ENCODE measurements around the gene RASGRP4. TPM values are rescaled to one million over a fixed set of nuclear protein-coding genes. Genes with fewer than 3 reads are reported as not detected.
A peak's percentile ranks its signal among the peaks of the same experiment; 100 is the strongest.

The RASGRP4 gene
- total RNA-seq, 1 donor from 2014 or later, result 8.1 TPM

DNA sequence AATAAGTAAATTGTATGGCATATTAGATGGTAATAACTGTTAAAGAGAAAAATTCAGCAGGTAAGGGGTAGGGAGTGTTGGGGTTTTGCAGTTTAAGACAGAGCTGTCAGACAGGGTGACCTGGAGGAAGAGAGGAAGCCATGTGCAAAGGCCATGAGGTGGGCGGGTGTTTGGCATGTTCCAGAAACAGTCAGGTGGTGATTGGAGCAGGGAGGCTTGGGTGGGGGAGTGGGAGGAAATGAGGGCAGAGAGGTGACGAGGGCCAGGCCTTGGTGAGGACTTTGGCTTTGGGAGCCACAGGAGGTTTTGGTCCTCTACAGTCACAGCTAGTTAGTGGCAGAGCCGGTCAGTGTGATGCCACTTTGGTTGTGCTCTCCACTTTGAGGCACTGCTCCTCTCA lies 27.6 kb upstream of the RASGRP4 start:
- H3K4me3 Mint-ChIP-seq (ENCODE audit: unreplicated experiment), result no peak overlapping the region
- DNase-seq (ENCODE audit: low spot score), result no peak
- H3K4me1 Mint-ChIP-seq (ENCODE audit: unreplicated experiment), result no peaks in the 10 kb centered on the region
- H3K36me3 Mint-ChIP-seq (ENCODE audit: low read depth, unreplicated experiment), result peaks cover 19% of the 10 kb centered on the region
- TF ChIP-seq, protein P1, sequence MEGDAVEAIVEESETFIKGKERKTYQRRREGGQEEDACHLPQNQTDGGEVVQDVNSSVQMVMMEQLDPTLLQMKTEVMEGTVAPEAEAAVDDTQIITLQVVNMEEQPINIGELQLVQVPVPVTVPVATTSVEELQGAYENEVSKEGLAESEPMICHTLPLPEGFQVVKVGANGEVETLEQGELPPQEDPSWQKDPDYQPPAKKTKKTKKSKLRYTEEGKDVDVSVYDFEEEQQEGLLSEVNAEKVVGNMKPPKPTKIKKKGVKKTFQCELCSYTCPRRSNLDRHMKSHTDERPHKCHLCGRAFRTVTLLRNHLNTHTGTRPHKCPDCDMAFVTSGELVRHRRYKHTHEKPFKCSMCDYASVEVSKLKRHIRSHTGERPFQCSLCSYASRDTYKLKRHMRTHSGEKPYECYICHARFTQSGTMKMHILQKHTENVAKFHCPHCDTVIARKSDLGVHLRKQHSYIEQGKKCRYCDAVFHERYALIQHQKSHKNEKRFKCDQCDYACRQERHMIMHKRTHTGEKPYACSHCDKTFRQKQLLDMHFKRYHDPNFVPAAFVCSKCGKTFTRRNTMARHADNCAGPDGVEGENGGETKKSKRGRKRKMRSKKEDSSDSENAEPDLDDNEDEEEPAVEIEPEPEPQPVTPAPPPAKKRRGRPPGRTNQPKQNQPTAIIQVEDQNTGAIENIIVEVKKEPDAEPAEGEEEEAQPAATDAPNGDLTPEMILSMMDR (IDR thresholded peaks at IDR 0.05; ENCODE audit: unreplicated experiment), result no peak
- peaks cover 14% of the 10 kb centered on the region for H3K27me3 Mint-ChIP-seq (ENCODE audit: unreplicated experiment)
- H3K9me3 Mint-ChIP-seq (ENCODE audit: unreplicated experiment), result no peaks in the 10 kb centered on the region
- no peak overlapping the region for H3K27ac Mint-ChIP-seq (ENCODE audit: unreplicated experiment)

DNA sequence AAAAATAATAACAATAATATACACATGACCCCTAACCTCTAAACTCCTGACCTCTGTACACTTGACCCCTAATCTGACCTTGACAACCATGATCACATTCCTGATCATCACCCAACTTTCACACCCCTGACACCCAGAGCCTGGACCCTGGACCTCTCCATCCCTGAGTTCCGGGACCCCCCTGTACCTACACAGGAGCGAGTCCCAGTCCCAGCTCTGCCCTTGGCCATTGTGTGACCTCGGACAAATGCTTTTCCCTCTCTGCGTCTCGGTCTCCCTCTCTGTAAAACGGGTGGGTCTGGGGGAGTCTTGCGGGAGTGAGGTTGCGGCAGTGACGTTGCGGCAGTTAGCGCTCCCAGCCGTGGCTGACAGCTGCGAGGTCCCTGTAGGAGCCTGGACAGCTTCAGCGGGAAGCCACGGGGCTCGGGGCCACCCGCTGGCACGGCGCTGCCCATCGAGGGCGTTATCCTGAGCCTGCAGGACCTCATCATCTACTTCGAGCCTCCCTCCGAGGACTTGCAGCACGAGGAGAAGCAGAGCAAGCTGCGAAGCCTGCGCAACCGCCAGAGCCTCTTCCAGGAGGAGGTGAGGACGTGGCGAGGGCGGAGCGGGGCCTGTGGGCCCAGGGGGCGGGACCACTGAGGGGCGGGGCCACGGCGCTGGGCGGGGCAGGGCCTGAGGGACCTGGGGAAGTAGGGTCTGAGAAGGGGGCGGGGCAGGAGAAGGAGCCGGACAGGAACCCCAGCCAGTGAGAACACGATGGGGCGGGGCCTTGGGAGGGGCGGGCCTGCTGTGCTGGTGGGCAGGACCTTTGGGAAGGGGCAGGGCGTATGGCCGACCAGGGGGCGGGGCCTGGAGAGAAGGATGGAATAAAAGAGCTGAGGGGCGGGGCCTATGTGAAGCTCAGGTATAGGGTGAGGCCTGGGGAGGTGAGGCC lies 26.7 kb upstream of the RASGRP4 start:
- Mint-ChIP-seq H3K36me3 (ENCODE audit: low read depth, unreplicated experiment) (peaks cover 16% of the 10 kb centered on the region), H3K4me3 (ENCODE audit: unreplicated experiment) (no peak overlapping the region), H3K27me3 (ENCODE audit: unreplicated experiment) (peaks cover 14% of the 10 kb centered on the region), H3K27ac (ENCODE audit: unreplicated experiment) (no peak overlapping the region), H3K9me3 (ENCODE audit: unreplicated experiment) (no peaks in the 10 kb centered on the region), H3K4me1 (ENCODE audit: unreplicated experiment) (no peaks in the 10 kb centered on the region)
- DNase-seq (ENCODE audit: low spot score), result peak; percentile 16
- TF ChIP-seq, protein P1 (IDR thresholded peaks at IDR 0.05; ENCODE audit: unreplicated experiment), result no peak

GRCh38 chr19:38451629-38452028 lies 25.6 kb upstream of the RASGRP4 start:
- TF ChIP-seq, protein P1 (IDR thresholded peaks at IDR 0.05; ENCODE audit: unreplicated experiment), result no peak
- H3K4me3 Mint-ChIP-seq (ENCODE audit: unreplicated experiment), result no peak overlapping the region
- H3K36me3 Mint-ChIP-seq (ENCODE audit: low read depth, unreplicated experiment), result peaks cover 16% of the 10 kb centered on the region
- H3K4me1 Mint-ChIP-seq (ENCODE audit: unreplicated experiment), result no peaks in the 10 kb centered on the region
- DNase-seq (ENCODE audit: low spot score), result no peak
- H3K9me3 Mint-ChIP-seq (ENCODE audit: unreplicated experiment), result no peaks in the 10 kb centered on the region
- no peak overlapping the region for H3K27ac Mint-ChIP-seq (ENCODE audit: unreplicated experiment)
- H3K27me3 Mint-ChIP-seq (ENCODE audit: unreplicated experiment), result peaks cover 10% of the 10 kb centered on the region

- Mint-ChIP-seq H3K27ac (ENCODE audit: unreplicated experiment) (no peak overlapping the region), H3K9me3 (ENCODE audit: unreplicated experiment) (no peaks in the 10 kb centered on the region), H3K27me3 (ENCODE audit: unreplicated experiment) (peaks cover 10% of the 10 kb centered on the region), H3K36me3 (ENCODE audit: low read depth, unreplicated experiment) (peaks cover 16% of the 10 kb centered on the region), H3K4me1 (ENCODE audit: unreplicated experiment) (no peaks in the 10 kb centered on the region), H3K4me3 (ENCODE audit: unreplicated experiment) (no peak overlapping the region)
- TF ChIP-seq, protein P1 (IDR thresholded peaks at IDR 0.05; ENCODE audit: unreplicated experiment), result no peak
- DNase-seq (ENCODE audit: low spot score), result no peak
These were observed 25.0 kb upstream of the RASGRP4 start for GRCh38 chr19:38451036-38451435.

DNA sequence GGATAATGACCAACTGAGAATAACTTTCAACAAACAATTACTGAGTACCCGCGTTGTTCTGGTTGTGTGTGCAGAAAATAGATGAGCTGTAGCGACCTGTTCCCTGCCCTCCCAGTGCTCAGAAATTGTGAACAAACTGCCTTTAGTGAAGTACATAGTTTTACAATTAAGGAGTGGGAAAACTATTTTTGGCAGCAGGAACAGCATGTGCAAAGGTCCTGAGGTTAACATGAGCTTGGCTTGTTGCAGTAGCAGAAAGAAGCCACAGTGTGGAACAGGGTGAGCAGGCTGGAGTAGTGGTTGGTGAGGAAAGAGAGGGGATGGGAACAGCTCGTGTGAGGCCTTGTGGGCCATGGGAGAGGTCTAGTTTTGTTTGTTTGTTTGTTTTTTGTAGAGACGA lies 23.5 kb upstream of the RASGRP4 start:
- Mint-ChIP-seq H3K4me1 (ENCODE audit: unreplicated experiment) (no peaks in the 10 kb centered on the region), H3K9me3 (ENCODE audit: unreplicated experiment) (no peaks in the 10 kb centered on the region), H3K27me3 (ENCODE audit: unreplicated experiment) (peaks cover 15% of the 10 kb centered on the region), H3K36me3 (ENCODE audit: low read depth, unreplicated experiment) (peaks cover 16% of the 10 kb centered on the region), H3K4me3 (ENCODE audit: unreplicated experiment) (peak overlapping the region; percentile 4), H3K27ac (ENCODE audit: unreplicated experiment) (no peak overlapping the region)
- TF ChIP-seq, protein P1 (IDR thresholded peaks at IDR 0.05; ENCODE audit: unreplicated experiment), result no peak
- DNase-seq (ENCODE audit: low spot score), result no peak
